Esophagus squamous epithelium (tissue), 4 donors: ENCODE measurements around the gene PCED1A.

ENCODE experiments used
- CTCF ChIP-seq, 6 experiments: fragments of 450-650 bp in 4 of 6; fragments of 200-600 bp in 2 of 6; sonication (generic) in 2 of 6; IDR thresholded peaks; one replicate each; pipeline ENCODE4 v1.5.1; 2016 to 2019; ENCODE audit warnings: antibody characterized with exemption in 6 of 6, mild to moderate bottlenecking in 4 of 6, moderate library complexity in 4 of 6
- POLR2A ChIP-seq, 4 donors: fragments of 450-650 bp; IDR thresholded peaks; one replicate each; pipeline ENCODE4 v1.6.1; 2017; ENCODE audit warnings: antibody characterized with exemption in 4 of 4, mild to moderate bottlenecking in 4 of 4, moderate library complexity in 3 of 4

- no peak for TF ChIP-seq POLR2A (IDR thresholded peaks at IDR 0.05)
- TF ChIP-seq CTCF (IDR thresholded peaks at IDR 0.05), result no peak
Observed at GRCh38 chr20:2815242-2815900, 25.1 kb downstream of the PCED1A start.
